ENCODE results near the gene CD36.

DNA sequence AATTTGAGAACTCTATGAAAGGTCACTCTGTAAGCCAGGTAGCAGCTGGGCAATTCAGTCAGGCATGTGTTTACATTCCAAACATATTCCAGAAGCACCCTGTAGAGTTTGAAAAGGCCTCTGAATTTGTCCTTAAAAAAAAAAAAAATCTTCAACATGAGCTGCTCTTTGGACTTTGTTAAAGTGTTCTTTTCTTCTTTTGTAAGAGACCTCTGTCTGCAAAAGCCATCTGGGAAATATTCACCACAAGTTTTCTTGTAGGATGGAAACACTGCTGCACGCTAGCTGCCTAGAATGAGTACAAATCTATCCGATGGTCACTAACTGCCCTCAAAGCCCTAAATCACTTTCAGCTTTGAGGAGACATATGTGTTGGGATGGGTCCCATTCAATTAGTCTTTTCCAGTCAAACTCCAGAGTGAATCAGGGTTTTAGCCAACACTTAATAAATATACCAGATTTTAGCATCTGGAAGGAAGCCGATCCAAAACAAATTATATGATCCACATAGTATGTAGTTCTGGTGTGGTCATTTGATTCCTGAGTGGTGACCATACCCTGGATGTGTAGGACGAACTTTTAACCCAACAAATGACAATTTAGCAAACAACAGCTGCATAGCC is 85.9 kb downstream of the CD36 start:
- TF ChIP-seq, protein P1, sequence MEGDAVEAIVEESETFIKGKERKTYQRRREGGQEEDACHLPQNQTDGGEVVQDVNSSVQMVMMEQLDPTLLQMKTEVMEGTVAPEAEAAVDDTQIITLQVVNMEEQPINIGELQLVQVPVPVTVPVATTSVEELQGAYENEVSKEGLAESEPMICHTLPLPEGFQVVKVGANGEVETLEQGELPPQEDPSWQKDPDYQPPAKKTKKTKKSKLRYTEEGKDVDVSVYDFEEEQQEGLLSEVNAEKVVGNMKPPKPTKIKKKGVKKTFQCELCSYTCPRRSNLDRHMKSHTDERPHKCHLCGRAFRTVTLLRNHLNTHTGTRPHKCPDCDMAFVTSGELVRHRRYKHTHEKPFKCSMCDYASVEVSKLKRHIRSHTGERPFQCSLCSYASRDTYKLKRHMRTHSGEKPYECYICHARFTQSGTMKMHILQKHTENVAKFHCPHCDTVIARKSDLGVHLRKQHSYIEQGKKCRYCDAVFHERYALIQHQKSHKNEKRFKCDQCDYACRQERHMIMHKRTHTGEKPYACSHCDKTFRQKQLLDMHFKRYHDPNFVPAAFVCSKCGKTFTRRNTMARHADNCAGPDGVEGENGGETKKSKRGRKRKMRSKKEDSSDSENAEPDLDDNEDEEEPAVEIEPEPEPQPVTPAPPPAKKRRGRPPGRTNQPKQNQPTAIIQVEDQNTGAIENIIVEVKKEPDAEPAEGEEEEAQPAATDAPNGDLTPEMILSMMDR (IDR thresholded peaks at IDR 0.05): no peak
- TF ChIP-seq POLR2A (IDR thresholded peaks at IDR 0.05): no peak
- TF ChIP-seq EP300 (IDR thresholded peaks at IDR 0.05): no peak
